Iris pigment epithelial cell (primary cell): ENCODE measurements around the gene LINGO1.

ENCODE experiments used
- DNase-seq: peaks from one replicate; pipeline ENCODE4 v3.0.0-alpha.2; 2011; ENCODE audit warnings: low read depth

Gene LINGO1

DNA sequence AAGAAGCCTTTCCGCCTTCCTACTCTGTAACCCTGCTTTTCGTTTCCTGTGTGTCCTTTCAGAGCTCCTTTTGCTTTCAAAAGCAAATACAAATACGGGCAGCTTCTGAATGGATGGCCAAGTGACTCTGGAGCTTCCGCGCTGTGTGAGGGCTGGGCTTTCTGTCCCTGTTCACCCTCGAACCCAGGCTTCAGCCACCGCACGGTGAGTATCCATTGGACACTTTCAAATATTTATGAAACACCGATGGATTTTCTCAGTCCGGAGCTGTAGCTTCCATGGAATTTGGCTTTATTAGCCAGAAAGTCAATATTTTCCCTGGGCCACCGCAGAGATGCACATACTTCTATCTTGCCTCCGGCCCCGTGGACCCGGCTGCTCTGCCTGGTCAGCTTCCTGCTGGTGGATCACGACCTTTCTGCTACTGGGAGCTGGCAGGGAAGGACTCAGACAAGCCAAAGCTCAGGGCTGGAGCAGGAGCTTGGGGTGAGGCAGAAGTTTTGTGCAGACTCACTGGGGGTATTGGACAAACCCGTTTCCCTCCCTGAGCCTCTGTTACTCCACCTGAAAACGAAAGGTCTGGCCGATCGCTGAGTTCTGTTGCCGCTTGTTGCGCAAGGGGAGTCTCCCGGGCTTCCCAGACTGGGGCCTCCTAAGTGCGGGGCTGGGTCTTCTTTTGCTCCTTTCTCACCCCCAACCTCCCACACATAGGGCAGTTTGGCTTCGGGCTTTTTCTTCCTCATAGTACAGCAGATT lies 63.6 kb downstream of the LINGO1 start:
- peak; percentile 61 for DNase-seq

DNA sequence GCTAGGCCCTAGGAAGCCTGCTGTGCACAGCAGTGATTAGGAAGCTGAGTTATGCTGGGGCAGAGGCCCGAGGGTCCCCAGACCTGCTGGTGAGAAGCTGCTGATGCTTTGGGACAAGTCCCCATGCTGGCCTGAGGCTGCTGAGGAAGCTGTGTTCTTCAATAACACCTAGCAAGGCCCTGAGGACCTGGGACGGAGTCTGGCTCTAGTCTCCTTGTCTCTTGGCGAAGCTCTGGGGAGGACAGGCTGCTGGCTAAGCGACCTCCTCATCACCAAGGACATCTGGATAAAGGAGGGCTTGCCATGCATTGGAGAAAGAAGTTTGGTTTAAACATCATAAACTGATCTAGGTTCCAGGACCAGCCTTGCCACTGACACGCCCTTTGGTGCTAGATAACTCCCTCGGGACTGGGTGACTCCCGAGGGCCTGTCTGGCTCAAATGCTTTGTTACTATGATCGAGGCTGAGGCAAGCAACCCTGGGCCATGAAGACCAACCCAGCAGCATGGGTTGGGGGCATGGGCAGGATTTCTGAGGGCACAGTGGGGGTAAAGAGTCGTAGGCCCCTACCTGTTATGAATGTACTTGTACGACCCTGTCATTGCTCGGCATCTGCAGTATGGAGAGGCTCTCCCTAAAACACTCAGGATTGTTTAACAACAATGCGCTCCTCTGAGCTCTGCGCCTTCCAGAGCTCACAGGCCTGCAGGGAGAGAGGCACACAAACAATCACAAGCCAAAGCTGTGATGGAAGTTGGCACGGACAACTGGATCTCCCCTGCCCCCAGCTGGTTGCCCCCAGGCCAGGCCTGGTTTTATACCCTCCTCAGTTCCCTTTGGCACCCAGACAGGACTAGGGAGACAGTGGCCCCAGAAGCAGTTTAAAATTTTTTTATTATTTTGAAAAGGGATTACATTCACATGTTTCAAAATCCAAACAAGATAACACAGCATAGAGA lies 64.4 kb downstream of the LINGO1 start:
- peak; percentile 22 for DNase-seq

DNA sequence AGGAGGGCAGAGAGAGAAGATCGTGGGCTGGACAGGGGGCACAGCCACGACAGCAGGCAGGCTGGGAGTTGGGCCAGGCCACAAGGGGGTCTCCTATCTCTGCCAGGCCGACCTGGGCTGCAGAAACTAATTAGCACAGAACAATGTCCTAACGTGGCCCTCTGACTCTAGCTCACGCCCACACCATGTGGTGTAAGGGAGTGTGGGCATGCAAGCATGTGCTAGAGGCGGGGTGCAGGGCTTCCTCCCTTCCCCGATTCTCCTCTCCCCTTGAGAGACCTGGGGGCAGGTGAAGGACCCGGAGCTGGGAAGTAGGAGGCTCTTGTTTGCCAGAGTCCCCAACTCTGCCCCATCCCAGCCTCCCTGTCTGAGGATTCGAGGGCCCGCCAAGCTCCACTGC lies 65.5 kb downstream of the LINGO1 start:
- DNase-seq = no peak

DNA sequence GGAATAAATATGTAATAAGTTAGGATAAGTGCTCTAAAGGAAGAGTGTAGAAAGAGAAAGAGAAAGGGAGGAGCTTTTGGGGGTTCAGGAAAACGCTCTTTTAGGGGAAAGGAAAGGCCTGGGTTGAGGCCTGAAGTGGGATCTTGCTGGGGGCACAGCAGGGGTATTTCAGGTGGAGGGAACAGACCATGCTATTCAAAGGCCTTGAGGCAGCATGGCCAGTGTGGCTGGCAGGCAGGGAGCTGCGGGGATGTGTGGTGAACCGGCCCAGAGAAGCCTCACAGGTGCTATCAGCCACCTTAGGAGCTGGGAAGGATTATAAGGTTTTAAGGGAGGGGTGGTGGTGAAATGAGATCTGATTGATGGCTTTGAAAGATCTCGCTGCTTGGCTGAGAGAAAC lies 66.6 kb downstream of the LINGO1 start:
- DNase-seq = no peak

DNA sequence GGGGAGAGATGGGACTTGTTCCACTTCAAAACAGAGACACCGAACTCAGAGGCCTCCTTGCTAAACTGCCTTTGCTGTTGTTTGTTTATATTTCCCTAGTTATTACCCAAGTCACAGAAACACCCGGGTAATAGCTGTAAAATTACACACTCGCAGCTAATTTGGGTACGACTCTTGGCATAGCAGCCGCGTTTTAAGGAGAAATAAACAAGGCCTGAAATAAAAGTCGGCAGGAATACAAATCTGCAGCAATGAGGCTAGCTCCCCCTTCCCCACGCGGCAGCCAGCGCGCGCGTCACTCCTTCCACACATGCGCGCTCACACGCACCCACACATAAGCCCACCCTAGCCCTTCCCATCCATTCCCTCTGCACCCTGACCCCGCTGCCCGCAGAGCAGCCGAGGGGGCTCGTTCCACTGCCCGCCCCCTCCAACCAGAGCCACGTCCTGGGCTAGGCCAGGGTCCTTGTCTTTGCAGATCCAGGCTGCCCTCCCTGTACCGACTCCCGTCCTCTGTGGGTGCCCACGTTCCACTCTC lies 67.3 kb downstream of the LINGO1 start:
- no peak for DNase-seq

DNA sequence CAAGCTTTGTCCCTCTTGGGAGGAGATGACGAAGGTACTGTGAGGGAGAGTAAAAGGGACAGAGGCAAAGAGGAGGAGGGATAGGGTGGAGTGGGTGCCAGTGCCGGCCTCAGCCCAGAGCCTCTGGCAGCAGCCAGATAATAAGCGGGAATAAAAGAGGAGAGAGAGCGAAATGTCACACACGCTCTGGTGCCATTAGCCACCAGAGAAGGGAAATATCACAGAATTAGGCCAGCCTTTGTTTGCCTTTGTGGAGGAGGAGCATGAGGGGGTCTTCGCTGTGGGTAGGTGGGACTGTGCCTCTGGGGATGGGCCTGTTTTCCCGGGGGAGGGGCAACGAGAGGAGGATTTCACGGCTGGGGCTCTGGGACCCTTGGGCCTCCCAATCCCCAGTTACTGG lies 67.8 kb downstream of the LINGO1 start:
- DNase-seq = no peak

DNA sequence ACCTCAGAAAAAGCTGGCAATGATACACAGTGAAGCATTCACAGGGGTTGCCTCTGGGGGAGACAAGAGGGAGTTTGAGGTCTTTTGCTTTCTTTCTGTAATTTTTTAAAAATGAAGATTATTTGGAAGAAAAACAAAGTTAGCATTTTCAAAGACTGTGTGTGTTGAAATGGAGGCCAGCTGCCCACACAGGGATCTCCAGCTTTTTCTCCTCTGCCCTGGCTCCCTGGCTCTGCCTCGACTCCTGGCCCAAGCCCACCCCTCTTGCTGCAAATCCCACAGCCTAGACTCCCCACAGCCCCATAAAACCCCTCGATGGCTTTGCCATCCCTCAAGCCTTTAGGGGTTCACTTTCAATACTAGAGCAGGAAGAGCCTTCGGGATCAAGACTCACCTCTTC lies 68.4 kb downstream of the LINGO1 start:
- no peak for DNase-seq

DNA sequence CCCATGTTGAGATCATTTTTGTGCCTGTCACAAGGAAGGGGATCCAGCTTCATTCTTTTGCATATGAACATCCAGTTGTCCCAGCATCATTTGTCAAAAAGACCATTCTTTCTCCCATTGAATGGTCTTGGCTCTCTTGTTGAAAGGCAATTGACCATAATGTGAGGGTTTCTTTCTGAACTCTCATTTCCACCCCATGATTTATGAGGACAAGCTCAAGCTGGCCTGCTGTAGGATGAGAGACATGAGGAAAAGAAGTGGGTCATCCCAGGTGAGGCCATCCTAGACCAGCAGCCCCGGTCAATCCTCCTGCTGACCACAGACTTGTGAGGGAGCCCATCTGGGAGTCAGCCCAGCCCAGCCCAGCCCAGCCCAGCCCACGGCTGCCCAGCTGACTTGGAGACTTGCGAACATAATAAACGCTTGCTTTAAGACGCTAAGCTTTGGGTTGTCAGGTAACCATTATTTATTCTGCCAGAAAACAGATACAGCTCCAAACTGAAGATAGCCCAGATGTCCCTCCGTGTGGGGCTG lies 69.0 kb downstream of the LINGO1 start:
- DNase-seq = no peak
